BJ (cell line): ENCODE results near the gene CLIC5. TPM values are rescaled to one million over a fixed set of nuclear protein-coding genes. Genes with fewer than 3 reads are reported as not detected.

ENCODE experiments used
- CTCF ChIA-PET: fragments of 350-600 bp; formaldehyde crosslinking; extraction: SDS; loops from one replicate; lab custom pipeline; 2021; ENCODE audit warnings: antibody characterized with exemption, inconsistent platforms; lab: Yijun Ruan, JAX
- POLR2A ChIA-PET: fragments of 300-600 bp; sonication (Branson Sonifier 250); formaldehyde crosslinking; extraction: SDS; loops from one replicate; lab custom pipeline; 2021; ENCODE audit warnings: antibody characterized with exemption; lab: Charles Lee
- DNase-seq: peaks from one replicate; pipeline ENCODE4 v3.0.0-alpha.2; 2011; ENCODE audit warnings: low read depth
- H3K27me3 ChIP-seq: 2 replicates; pipeline ENCODE4 v1.6.0; 2011; ENCODE audit warnings: low read length; ENCODE audit not compliant: control insufficient read depth, insufficient read depth
- H3K36me3 ChIP-seq: 2 replicates; pipeline ENCODE4 v1.5.1; 2011; ENCODE audit warnings: low read length; ENCODE audit not compliant: control insufficient read depth, insufficient read depth
- H3K4me3 ChIP-seq: 2 replicates; pipeline ENCODE4 v1.5.1; 2011; ENCODE audit warnings: low read depth, mild to moderate bottlenecking, control low read depth, low read length
- polyA plus RNA-seq: library from polyadenylated mRNA; depleted of rRNA; stranded (reverse); fragments of >200 nt; gene quantifications from 2 replicates; pipeline ENCODE4 v1.2.3, GENCODE V29; 2011
- TF ChIP-seq, protein P1 (sequence below): IDR thresholded peaks from 2 replicates; pipeline ENCODE4 v1.5.1; 2011; ENCODE audit warnings: low read depth, mild to moderate bottlenecking, control low read depth, inconsistent platforms, low read length, moderate library complexity; ENCODE audit not compliant: insufficient read depth

CLIC5 gene
- polyA plus RNA-seq, 1 experiment: not detected

DNA sequence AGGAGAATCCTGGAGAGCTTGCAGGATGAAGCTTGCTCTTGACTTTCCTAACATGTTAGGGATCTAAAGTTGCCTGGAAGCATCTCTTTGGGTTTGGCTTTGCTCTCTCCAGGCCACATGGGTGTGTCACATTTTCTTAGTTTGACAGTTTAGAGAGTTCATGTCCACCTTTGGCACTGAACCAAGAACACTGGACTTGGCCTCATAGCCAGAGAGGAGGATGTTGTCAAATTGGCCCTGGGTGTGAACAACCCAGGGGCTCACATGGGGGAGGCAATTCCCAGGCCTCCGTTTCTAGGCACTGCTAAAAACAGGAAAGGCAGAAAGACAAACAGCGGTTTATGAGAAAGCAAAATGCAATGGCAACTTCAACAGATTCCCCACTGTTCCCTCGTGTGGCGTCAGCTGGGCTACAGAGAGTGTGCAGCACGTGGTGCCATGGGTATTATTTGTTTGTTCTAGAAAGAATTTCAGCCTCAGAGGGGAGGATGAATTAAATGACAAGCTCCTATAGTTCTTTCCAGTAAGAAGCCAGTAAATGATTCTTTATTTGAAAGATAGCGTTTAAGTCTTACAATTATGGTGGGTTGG, 93.9 kb downstream of the CLIC5 start:
- CTCF ChIA-PET: interaction anchor here (0.6 to 4.9 kb wide), 25 partner anchors 9 to 1445 kb away, joined by 3 to 41 read pairs (median 4); no protein-coding TSS in a partner anchor
- TF ChIP-seq, protein P1, sequence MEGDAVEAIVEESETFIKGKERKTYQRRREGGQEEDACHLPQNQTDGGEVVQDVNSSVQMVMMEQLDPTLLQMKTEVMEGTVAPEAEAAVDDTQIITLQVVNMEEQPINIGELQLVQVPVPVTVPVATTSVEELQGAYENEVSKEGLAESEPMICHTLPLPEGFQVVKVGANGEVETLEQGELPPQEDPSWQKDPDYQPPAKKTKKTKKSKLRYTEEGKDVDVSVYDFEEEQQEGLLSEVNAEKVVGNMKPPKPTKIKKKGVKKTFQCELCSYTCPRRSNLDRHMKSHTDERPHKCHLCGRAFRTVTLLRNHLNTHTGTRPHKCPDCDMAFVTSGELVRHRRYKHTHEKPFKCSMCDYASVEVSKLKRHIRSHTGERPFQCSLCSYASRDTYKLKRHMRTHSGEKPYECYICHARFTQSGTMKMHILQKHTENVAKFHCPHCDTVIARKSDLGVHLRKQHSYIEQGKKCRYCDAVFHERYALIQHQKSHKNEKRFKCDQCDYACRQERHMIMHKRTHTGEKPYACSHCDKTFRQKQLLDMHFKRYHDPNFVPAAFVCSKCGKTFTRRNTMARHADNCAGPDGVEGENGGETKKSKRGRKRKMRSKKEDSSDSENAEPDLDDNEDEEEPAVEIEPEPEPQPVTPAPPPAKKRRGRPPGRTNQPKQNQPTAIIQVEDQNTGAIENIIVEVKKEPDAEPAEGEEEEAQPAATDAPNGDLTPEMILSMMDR: no peak
- POLR2A ChIA-PET: no interaction called here
- no peak overlapping the region for H3K4me3 ChIP-seq
- no peaks in the 10 kb centered on the region for H3K36me3 ChIP-seq
- DNase-seq: no peak
- H3K27me3 ChIP-seq: no peaks in the 10 kb centered on the region; the same call in 1 of the 2 replicates

DNA sequence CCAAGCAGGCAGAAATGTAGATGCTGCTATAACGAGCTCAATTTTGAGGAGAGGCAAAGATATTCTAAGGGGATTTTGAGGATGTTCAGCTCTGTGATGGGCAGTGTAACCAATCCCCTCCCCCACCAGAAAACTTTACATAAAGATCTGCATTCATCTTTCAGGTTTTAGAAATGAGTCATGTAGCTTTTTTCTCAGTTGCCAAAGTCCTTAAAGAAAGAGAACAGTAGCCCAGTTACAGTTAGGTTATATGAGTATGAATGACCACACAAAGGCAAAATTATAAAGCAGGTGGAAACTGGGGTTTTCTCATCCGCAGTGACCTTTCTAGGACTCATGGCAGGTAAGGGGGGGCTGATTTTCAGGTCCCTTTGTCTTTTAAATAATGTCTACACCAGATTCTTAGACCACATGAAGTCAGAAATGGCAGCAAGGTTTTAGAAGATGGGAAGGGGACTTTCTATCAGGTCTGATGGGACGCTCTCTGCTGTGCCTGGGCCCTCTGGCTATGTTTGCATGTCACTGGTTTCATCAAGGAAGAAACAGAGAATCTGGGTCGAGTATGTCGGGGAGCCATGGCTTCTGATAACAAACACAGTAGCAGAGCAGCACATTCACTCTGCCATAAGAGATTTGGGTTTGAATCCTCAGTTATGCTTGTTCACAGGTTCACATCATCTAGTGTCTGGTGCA, 94.7 kb downstream of the CLIC5 start:
- H3K36me3 ChIP-seq: no peaks in the 10 kb centered on the region
- ChIA-PET POLR2A (no interaction called here), CTCF (interaction anchor here (0.7 to 4.9 kb wide), 7 partner anchors 10 to 1445 kb away, joined by 3 to 41 read pairs (median 12); no protein-coding TSS in a partner anchor)
- no peak overlapping the region for H3K4me3 ChIP-seq
- H3K27me3 ChIP-seq: no peaks in the 10 kb centered on the region; the same call in 1 of the 2 replicates
- TF ChIP-seq, protein P1: no peak
- DNase-seq: no peak

DNA sequence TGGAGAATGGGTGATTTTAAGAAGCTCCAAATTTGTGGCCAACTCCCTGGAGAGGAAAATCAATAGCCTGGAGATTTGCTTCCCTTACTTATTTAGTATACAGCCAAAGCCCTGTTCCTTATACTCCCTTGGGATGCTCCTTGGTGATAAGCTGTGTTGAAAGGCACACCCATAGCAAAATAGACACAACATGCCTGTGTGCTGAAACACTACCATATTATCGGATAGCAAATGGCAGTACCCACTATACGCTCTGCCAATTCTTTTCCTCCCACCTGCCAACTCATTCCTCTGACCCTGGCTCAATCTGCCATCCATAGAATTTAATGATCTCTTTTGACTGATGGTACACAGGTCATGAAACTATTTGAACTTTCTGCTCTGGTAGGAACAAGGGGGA, 98.2 kb downstream of the CLIC5 start:
- H3K27me3 ChIP-seq: peaks cover 2% of the 10 kb centered on the region
- TF ChIP-seq, protein P1: no peak
- DNase-seq: no peak
- ChIA-PET CTCF (interaction anchor here (1.2 kb wide), 1 partner anchor 13 kb away, joined by 5 read pairs; no protein-coding TSS in a partner anchor), POLR2A (no interaction called here)
- H3K4me3 ChIP-seq: no peak overlapping the region
- H3K36me3 ChIP-seq: no peaks in the 10 kb centered on the region

DNA sequence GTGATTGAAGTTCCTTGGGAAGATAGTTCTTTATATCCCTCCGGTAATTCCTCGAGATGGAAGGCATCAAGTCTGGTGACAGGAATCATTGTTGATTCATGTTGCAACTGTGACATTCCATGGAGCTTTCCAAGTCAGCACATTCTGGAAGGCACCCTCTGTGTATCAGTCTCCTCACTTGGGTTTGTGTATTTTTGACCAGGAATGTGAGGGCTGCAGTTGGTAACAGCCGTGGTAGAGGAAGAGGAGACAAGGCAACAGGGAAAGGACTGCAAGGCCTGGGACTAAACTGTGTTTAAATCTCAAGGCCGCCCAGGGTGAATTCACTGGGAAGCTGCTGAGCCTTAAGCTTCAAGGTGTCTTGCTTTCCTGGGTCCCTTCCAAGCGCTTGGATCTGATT, 99.0 kb downstream of the CLIC5 start:
- CTCF ChIA-PET: interaction anchor here (0.5 to 1.2 kb wide), 2 partner anchors 14 to 412 kb away, joined by 3 to 5 read pairs; no protein-coding TSS in a partner anchor

More for the DNA sequence above, 99.0 kb downstream of the CLIC5 start:
- POLR2A ChIA-PET: no interaction called here
- Histone ChIP-seq H3K4me3 (no peak overlapping the region), H3K36me3 (no peaks in the 10 kb centered on the region), H3K27me3 (peaks cover 3% of the 10 kb centered on the region)
- no peak for DNase-seq
- TF ChIP-seq, protein P1: no peak
